ENCODE measurements around the gene GPR162. TPM values are rescaled to one million over a fixed set of nuclear protein-coding genes. Genes with fewer than 3 reads are reported as not detected.

GPR162 gene
- total RNA-seq, 1 experiment from 2014 or later: 2.3 TPM

DNA sequence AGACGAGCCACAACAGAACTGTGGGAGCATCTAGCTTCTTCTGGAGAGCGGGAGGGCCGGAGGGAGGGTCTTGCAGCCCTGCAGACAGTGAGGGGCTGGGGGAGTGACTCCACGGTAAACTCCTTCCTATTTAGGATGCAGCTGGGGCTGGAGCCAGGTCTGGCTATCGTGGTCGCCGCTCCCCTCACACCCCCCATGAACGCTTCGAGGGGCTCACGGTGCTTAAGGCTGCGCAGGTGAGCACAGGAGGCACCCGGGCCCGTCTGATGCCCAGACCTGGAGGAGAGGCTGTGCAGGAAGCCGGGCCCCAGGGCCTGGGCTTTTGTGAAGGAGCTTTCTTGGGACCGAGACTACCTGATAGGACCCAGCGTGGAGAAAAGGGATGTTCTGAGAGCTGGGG is 15.2 kb downstream of the GPR162 start:
- BruUV-seq (replicated peaks): no TSS peak
- intact Hi-C loops (cut with micrococcal nuclease): no loop called here
- no peak overlapping the region for H3K9ac ChIP-seq (ENCODE audit: low read length)
- H3K4me3 ChIP-seq (replicated peaks in 1 of 2; ENCODE audit: low read depth in 1 of 2, low read length in 2 of 2): no peak overlapping the region
- H3K36me3 ChIP-seq (ENCODE audit: control insufficient read depth in 1 of 2, insufficient read depth in 2 of 2, low read length in 2 of 2): peaks cover 11 to 22% of the 10 kb centered on the region in 2 experiments; a peak in 3 of 4 replicates
- H3K79me2 ChIP-seq (ENCODE audit: insufficient read depth, low read length): no peaks in the 10 kb centered on the region
- ChIA-PET RAD21 (ENCODE audit: low non-redundant PET in 1 of 2, low total read pairs in 2 of 2, uncharacterized antibody in 2 of 2, unreplicated experiment in 2 of 2) (no interaction called here), POLR2A (no interaction called here), CTCF (interaction anchor here (5.5 kb wide), 1 partner anchor 15 kb away, joined by 38 read pairs; the partner anchor contains the start of genes CDCA3 and USP5)
- H3K27ac ChIP-seq (ENCODE audit: low read depth, low read length): no peak overlapping the region
- H4K20me1 ChIP-seq (ENCODE audit: insufficient read depth): no peaks in the 10 kb centered on the region
- no peaks in the 10 kb centered on the region for H3K9me3 ChIP-seq (ENCODE audit: control insufficient read depth in 1 of 2, insufficient read depth in 1 of 2, low read depth in 1 of 2, low read length in 2 of 2)
- TF ChIP-seq CEBPB (IDR thresholded peaks at IDR 0.05; ENCODE audit: low read depth) (no peak), ZNF274 (IDR thresholded peaks at IDR 0.05; ENCODE audit: low read depth, low read length) (no peak), ZFX (IDR thresholded peaks at IDR 0.05) (no peak), SIN3A (IDR thresholded peaks at IDR 0.05; ENCODE audit: low read depth) (no peak), RAD21 (IDR thresholded peaks at IDR 0.05; ENCODE audit: low read depth) (no peak), CBX3 (IDR thresholded peaks at IDR 0.05; ENCODE audit: low read depth) (no peak), POLR2AphosphoS5 (IDR thresholded peaks at IDR 0.05; ENCODE audit: low read depth, low read length) (no peak), EGR1 (IDR thresholded peaks at IDR 0.05; ENCODE audit: low read depth) (no peak), EZH2 (IDR thresholded peaks at IDR 0.05) (no peak)
- TF ChIP-seq, protein P1, sequence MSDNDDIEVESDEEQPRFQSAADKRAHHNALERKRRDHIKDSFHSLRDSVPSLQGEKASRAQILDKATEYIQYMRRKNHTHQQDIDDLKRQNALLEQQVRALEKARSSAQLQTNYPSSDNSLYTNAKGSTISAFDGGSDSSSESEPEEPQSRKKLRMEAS (IDR thresholded peaks at IDR 0.05): no peak
- TF ChIP-seq, protein P2, sequence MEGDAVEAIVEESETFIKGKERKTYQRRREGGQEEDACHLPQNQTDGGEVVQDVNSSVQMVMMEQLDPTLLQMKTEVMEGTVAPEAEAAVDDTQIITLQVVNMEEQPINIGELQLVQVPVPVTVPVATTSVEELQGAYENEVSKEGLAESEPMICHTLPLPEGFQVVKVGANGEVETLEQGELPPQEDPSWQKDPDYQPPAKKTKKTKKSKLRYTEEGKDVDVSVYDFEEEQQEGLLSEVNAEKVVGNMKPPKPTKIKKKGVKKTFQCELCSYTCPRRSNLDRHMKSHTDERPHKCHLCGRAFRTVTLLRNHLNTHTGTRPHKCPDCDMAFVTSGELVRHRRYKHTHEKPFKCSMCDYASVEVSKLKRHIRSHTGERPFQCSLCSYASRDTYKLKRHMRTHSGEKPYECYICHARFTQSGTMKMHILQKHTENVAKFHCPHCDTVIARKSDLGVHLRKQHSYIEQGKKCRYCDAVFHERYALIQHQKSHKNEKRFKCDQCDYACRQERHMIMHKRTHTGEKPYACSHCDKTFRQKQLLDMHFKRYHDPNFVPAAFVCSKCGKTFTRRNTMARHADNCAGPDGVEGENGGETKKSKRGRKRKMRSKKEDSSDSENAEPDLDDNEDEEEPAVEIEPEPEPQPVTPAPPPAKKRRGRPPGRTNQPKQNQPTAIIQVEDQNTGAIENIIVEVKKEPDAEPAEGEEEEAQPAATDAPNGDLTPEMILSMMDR (IDR thresholded peaks at IDR 0.05 in 2 of 3, conservative IDR thresholded peaks at IDR 0.05 in 1 of 3; ENCODE audit: borderline replicate concordance in 1 of 3, insufficient read depth in 1 of 3, low read depth in 2 of 3, low read length in 2 of 3): no peak
- TF ChIP-seq, protein P3, sequence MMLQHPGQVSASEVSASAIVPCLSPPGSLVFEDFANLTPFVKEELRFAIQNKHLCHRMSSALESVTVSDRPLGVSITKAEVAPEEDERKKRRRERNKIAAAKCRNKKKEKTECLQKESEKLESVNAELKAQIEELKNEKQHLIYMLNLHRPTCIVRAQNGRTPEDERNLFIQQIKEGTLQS (IDR thresholded peaks at IDR 0.05): no peak
- ATAC-seq (no peak), DNase-seq (ENCODE audit: low read depth, low spot score) (no peak)
- peaks cover 0 to 15% of the 10 kb centered on the region in 2 experiments; a peak in 2 of 4 replicates for H3K4me1 ChIP-seq (ENCODE audit: control insufficient read depth in 1 of 2, insufficient read depth in 2 of 2, low read length in 2 of 2)
- H3K9me2 ChIP-seq (ENCODE audit: insufficient read depth): no peaks in the 10 kb centered on the region
- no peaks in the 10 kb centered on the region for H3K27me3 ChIP-seq (ENCODE audit: insufficient read depth, low read length)
- no peak overlapping the region for H3K4me2 ChIP-seq (ENCODE audit: low read length)
- no peak overlapping the region for H2AFZ ChIP-seq (ENCODE audit: low read depth, low read length, poor library complexity, severe bottlenecking)

Measured in HCT116 (cell line).